Hematopoietic multipotent progenitor cell treated with erythropoietin and hydrocortisone succinate and interleukin-3 and kit ligand, for 6 days (in vitro differentiated cells): ENCODE measurements around the gene ZBTB44.
A peak's percentile ranks its signal among the peaks of the same experiment; 100 is the strongest.
"Not testable (repeated sequence)": the region's sequence is repeated elsewhere in the genome, so short reads cannot be mapped to it uniquely, and the experiment has no call there.

ENCODE experiments used
- DNase-seq: peaks from one replicate; pipeline ENCODE4 v3.0.0-alpha.2; 2015

The ZBTB44 gene, protein sequence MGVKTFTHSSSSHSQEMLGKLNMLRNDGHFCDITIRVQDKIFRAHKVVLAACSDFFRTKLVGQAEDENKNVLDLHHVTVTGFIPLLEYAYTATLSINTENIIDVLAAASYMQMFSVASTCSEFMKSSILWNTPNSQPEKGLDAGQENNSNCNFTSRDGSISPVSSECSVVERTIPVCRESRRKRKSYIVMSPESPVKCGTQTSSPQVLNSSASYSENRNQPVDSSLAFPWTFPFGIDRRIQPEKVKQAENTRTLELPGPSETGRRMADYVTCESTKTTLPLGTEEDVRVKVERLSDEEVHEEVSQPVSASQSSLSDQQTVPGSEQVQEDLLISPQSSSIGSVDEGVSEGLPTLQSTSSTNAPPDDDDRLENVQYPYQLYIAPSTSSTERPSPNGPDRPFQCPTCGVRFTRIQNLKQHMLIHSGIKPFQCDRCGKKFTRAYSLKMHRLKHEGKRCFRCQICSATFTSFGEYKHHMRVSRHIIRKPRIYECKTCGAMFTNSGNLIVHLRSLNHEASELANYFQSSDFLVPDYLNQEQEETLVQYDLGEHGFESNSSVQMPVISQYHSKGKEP

DNA sequence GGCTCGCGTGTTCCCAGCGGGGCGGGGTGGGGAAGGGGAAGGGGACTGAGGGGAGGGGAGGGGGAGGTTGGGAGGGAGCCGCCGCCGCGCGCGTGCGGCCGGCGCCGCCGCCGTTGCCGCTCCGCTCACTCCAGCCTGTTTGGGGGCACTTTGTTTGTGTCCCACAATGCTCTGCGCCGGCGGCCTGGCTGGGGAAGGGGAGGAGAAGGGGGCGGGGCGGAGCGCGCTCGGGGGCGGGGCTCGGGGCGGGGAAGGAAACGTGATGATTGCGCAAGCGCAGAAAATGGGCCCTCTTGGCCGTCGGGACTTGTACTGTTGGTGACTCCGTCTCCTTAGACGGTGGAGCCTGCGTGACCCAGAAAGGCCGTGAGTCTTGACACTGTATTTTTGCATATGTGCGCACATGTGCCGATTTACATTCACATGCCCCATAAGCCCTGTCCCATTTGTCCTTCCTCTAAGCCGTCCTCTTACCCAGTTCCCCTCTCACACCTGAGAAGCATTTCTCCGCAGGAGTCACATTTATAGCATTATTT is at the start of gene ZBTB44:
ZBTB44 (minus strand) TSS at position 168 of the 536 bp plus-strand sequence. CDS start 53,044 bp downstream, outside the sequence.
- DNase-seq: peak; percentile 97

DNA sequence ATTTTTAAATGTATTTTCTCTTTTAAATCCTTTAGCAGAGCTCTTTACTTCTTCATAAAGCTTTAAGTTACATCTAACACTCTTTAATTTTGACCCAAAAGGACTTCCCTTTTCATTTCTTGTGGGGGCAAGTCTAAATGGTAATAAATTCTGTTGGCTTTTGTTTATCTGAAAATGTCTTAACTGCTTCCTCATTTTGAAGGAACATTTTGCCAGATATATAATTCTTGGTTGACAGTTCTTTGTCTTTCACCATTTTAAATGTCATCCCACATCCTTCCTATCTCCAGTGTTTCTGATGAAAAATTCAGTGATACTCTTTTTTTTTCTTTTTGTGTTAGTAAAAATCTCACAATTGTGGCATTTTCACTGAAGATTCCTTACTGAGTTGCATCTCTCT is 44.7 kb upstream of the ZBTB44 start:
- peak; percentile 4 for DNase-seq

- no peak for DNase-seq
Measured at GRCh38 chr11:130358398-130358797, 43.7 kb upstream of the ZBTB44 start.

GRCh38 chr11:130347261-130347660 is 32.5 kb upstream of the ZBTB44 start:
- DNase-seq: no peak

GRCh38 chr11:130344841-130345240 is 30.1 kb upstream of the ZBTB44 start:
- no peak for DNase-seq

DNA sequence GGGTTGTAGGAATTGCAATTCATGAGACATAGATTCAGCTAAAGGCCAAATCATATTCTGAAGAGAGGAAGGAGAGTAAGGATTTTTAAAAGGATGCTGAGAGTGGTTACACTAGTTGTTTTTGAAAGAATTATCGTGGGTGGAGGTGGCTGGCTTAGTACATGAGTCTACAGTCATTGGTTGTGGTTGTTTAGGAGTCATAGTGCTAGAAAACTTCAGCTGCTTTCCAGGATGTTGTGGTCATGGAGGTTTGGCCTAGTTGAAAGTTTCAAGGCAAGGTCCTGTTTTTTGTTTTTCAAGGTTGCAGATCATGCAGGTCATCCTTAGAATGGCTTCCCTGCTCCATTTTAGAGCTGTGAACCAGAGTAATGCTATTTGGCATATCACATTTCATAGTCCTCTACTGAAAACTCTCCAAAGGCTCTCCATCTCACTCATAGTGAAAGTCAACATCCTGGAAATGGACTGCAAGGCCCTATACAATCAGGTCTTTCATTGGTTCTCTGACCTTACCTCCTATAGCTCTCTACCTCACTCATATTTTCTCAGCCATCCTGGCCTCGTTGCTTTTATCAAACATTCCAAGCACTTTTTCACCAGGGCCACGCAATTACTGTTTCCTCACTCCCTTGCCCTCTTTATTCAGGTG is 26.1 kb upstream of the ZBTB44 start:
- no peak for DNase-seq

DNA sequence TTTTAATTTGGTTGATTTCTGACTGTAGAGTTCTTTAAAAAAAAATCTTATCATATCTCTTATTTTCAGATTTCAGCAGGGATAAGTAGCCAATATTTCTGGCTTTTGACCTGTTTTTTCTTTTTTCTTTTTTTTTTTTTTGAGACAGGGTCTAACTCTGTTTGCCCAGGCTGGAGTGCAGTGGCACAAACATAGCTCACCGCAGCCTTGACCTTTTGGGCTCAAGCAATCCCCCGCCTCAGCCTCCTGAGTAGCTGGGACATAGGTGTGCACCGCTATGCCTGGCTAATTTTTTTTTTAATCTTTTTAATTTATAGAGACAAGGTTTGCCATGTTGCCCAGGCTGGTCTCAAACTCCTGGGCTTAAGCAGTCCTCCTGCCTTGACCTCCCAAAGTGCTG is 23.9 kb upstream of the ZBTB44 start:
- DNase-seq: no peak

GRCh38 chr11:130337281-130338089 is 22.8 kb upstream of the ZBTB44 start:
- no peak for DNase-seq

DNA sequence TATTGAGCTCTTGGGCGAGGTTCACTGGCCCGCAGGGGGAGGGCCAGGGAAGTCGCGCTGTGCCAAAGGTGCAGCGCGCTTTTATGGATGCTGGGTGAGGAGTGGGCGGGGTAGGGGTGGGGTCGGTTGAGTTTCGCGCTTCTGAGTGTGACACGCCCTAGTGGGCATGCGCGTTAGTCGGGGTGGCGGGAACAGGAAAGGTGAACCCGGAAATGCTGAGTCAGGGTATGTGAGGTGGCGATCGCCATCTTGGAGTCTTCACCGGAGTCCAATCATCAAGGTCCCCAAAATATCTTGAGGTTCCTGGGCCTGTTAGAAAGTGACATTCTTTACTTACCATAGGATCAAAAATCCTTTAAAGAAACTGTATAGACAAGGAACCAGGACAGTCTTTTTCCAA is 16.7 kb upstream of the ZBTB44 start:
- DNase-seq: not testable (repeated sequence)

DNA sequence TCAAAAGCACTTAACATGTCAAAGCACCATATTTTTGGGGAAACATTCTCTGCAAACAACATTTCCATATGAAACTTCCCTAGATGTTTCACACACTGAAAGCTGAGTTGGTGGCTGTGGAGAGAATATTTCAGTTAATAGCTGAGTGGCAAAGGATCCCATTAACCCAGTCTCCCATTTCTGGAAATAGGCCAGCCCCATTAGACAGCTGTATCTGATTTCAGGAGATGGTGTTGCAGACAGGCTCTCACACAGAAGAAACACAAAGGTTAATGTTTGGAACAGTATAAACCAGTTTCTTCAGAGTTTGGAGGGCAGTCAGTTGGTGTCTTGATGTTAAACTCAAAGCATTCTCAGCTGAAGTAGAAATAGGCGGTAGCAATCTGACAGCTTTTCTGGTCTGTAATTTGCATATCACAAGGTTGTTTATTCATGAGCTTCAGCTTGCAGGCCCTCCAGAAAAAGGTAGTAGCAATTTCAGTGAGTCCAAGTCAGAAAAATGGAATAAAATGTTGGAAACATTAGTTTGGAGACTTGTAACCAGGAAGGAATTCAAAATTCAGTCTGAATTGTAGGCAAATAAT is 15.5 kb upstream of the ZBTB44 start:
- no peak for DNase-seq

DNA sequence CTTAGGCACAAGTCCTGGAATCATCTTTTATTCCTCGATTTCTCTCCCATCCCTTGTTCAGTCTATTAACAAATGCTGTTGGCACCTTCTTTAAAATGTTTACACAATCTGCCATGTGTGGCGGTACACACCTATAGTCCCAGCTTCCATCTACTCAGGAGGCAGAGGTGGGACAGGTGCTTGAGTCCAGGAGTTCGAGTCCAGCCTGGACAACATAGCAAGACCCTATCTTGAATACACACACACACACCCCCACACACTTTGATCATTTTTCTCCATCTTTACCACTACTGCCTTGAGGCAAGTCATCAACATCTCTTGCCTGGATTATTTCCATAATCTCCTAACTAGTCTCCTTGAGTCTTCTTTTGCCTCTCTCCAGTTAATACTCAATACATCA is 13.7 kb upstream of the ZBTB44 start:
- no peak for DNase-seq

DNA sequence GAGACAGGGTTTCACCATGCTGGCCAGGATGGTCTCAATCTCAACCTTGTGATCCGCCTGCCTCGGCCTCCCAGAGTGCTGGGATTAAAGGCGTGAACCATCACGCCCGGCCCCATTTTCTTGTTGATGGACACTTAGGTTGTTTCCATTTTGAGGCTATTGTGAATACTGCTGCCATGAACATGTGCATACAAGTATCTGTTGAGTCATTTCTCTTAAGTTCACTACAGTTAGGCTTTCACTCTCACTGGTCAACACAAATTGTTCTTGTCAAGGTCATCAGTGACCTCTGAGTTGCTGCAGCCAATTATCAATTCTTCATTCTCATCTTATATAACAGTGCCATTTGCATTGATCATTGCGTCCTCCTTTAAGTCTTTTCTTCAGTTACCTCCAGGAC is 13.0 kb upstream of the ZBTB44 start:
- no peak for DNase-seq

DNA sequence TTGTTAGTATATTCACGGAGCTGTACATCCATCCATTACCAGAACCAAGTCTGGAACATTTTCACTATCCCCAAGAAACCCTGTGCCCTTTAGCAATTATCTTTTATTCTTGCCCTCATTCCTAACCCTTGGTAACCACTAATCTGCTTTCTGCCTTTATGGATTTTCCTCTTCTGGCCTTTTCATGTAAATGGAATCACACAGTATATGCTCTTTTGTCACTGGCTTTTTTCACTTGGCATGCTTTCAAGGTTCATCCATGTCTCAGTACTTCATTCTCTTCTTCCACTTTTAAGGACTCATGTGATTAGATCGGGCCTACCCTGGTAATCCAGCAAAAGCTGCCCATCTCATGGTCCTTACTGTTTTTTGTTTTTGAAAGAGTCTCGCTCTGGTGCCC is 11.0 kb upstream of the ZBTB44 start:
- DNase-seq: no peak

DNA sequence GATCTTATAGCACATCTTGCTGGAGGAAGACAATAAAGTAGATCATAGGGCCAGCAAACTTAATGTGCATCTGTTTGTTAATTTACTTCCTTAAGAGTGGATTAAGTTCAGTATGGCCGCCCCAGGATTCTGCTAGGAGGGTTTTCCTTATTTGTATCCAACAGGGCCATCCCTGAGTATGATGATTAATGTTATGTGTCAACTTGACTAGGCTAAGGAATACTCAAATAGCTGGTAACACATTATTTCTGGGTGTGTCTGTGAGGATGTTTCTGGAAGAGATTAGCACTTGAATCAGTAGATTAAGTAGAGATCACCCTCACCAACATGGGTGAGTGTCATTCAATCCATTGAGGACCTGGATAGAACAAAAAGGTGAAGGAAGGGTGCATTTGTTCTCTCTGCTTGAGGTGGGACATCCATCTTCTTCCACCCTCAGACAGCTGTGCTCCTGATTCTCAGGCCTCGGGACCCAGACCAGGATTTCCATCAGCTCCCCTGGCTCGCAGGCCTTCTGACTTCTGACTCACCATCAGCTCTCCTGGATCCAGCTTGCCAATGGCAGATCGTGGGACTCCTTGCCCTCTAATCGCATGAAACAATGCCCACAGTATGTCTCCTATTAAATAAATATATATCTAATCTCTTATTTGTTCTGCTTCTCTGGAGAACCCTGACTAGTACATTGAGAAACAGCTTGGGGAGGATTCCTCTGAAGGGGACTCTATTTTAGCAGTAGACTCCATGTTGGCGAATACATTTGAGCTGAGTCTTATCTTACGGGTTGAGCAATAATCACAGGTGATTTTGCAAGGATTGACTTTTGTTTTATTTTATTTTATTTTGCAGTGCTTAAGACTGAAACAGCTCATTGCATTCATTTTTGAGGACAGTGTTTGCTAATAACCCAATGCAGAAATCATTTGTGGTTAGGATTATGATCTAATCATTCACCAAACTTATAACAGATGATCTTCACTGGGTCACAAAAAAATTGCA is 9.0 kb upstream of the ZBTB44 start:
- peak; percentile 21 for DNase-seq

- DNase-seq: no peak
Measured at GRCh38 chr11:130322126-130322525, 7.4 kb upstream of the ZBTB44 start.

DNA sequence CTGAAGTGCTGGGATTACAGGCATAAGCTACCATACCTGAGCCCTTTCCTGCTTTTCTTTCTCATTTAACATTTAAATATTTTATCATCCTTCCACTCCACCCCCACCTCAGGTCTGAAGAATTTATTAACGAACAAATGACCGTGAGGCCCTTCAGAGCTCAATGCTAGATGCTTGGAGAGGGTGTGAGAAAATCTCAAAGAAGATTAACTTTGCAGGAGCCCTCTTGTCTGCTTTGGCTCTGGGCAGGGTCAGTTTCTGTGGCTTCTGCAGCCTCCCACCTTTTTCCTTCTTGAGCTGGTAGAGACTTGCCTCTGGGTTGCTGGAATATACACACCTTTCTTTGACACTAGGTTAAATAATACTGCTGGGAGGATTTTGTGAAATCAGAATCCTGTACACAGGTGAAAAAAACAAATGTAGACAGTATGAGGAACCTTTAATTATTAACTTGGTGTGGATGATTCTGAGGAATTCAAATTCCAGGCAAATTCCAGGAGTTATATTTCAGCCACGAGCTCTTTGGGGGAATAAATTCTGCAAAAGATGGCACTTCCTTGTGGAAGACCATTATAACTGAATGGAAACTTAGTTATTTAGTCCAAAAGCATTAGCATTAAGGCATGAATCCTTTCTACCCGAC is 3.4 kb upstream of the ZBTB44 start:
- DNase-seq: no peak

GRCh38 chr11:130315354-130315970 is 745 bp upstream of the ZBTB44 start:
- DNase-seq: peak; percentile 69

DNA sequence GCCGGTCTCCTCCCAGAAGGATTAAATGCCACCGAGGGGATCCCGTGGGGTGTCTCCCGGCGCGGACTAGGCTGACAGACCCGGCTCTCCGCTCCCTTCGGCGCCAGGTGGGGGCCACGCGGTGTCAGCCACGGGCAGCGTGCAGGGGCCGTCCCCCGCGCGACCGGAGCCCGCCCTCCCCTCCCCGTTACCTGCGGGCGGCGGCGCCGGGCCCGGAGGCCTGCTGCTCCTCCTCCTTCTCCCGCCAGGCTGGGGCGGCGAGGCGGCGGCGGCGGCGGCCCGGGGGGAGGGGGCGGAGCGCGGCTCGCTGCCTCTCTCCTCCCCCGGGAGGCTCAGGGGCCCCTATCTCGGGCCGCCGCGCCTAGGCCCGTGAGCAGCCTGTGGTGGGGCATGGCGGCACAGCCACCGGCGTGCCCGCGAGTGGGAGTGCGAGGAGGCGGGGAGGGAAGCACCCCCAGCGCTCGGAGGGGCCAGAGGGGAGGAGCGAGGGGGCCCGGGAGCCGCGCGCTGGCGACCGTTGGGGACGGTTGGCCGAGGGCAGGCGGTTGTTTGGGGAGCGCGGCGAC is 450 bp downstream of the ZBTB44 start:
- DNase-seq: peak; percentile 82

DNA sequence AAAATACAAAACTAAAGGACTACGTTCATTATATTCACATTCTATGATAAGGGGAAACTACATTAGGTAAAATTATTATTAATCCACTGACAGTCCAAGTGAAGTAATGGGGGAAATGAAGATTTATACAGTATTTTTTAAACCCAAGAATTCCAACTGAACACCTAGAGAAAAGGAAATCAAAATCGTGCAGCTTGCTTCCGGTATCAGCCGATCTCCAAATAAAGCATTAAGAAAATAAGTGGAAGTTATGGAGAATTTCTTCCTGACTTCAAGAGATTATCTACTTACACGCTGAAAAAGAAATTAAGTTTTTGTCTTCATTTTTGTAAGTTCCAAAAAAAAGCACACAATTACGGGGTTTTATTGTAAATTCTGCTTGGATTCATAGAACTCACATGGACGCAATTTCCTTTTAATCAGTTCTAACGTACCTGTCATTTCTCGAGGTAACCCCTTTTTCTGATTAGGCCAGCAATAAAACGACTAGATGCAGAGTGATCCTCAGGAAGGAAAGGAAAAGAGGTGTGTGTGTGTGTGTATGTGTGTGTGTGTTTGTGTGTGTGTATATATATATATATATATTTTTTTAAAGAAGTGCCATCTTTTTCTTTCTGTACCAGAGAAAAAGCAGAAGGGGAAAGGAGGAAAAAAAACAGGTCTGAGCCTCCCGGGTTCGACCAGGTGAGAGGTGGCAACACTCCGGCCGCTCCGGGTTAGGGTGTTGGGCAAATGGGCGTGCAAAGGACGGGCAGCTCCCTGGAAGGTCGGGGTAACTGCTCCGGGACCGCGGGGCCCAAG is 1.1 kb downstream of the ZBTB44 start:
- DNase-seq: peak; percentile 29
